Ovary (tissue), 9 donors: ENCODE results near the gene FBXO28. TPM values are rescaled to one million over a fixed set of nuclear protein-coding genes. Genes with fewer than 3 reads are reported as not detected.
"Not testable (repeated sequence)": the region's sequence is repeated elsewhere in the genome, so short reads cannot be mapped to it uniquely, and the experiment has no call there.

Experiments used
- DNase-seq, 5 donors: peaks; one replicate each; pipeline ENCODE4 v3.0.0-alpha.2; 2019 to 2020
- H3K27ac ChIP-seq, 2 donors: fragments of 200-600 bp; one replicate each; pipeline versions ENCODE4 v1.5.1 to v1.8.0; 2019 to 2022
- H3K27me3 ChIP-seq: fragments of 200-600 bp; one replicate; pipeline ENCODE4 v1.8.0; 2022
- H3K36me3 ChIP-seq: fragments of 200-600 bp; sonication (generic); one replicate; pipeline ENCODE4 v1.5.1; 2019
- H3K4me1 ChIP-seq: one replicate; pipeline ENCODE4 v1.8.1; 2013; ENCODE audit warnings: mild to moderate bottlenecking, moderate library complexity; ENCODE audit not compliant: insufficient read depth
- H3K4me3 ChIP-seq: fragments of 200-600 bp; sonication (generic); one replicate; pipeline ENCODE4 v1.5.1; 2017
- H3K9me3 ChIP-seq, 2 donors: fragments of 200-600 bp in 1 of 2; sonication (generic) in 1 of 2; one replicate each; pipeline versions ENCODE4 v1.5.1 to v1.8.1; 2013 to 2019; ENCODE audit warnings: mild to moderate bottlenecking in 1 of 2, moderate library complexity in 1 of 2
- CTCF ChIP-seq, 3 donors: fragments of 450-650 bp in 2 of 3; fragments of 200-600 bp in 1 of 3; IDR thresholded peaks; one replicate each; pipeline versions ENCODE4 v1.5.1 to v1.8.0; 2016 to 2022; ENCODE audit warnings: antibody characterized with exemption in 3 of 3, mild to moderate bottlenecking in 1 of 3
- EP300 ChIP-seq: sonication (generic); formaldehyde crosslinking; IDR thresholded peaks from one replicate; pipeline ENCODE4 v1.6.1; 2017; ENCODE audit warnings: antibody characterized with exemption
- POLR2A ChIP-seq: fragments of 450-650 bp; IDR thresholded peaks from one replicate; pipeline ENCODE4 v1.6.1; 2017; ENCODE audit warnings: antibody characterized with exemption, mild to moderate bottlenecking, moderate library complexity
- WGBS, 3 donors: extraction: QIAGEN DNeasy Blood & Tissue Kit in 1 of 3; methylation state at CpG; one replicate each; pipeline versions ENCODE4 v1.1.5 to v1.1.7; 2013 to 2017; 5-methylcytosine and 5-hydroxymethylcytosine counted together
- intact Hi-C, 4 donors: fragments of 100-400 bp; cut with DNase I; formaldehyde crosslinking; loops; one replicate each; pipeline versions ENCODE4 v1.11.0 to v1.15.1; 2022 to 2023
- polyA plus RNA-seq, 2 donors: library from polyadenylated mRNA; stranded (reverse); fragments of 200-250 nt in 1 of 2; fragments of 350-450 nt in 1 of 2; fragmentation: Illumina TruSeq in 1 of 2; extraction: RNeasy Lipid Tissue Mini Kit (QIAGEN cat#74804) in 1 of 2; gene quantifications; one replicate each; pipeline ENCODE4 v1.2.3, GENCODE V29; 2013 to 2014
- total RNA-seq, 7 donors: library from RNA; depleted of rRNA in 2 of 7; stranded (reverse); fragments of >200 nt in 2 of 7; fragmentation: NEBNext Ultra II Directional in 3 of 7; extraction: Animal tissue kit (Norgen Biotek cat#: 25700) in 3 of 7; gene quantifications; one replicate each; pipeline versions ENCODE4 v1.1.0 to v1.2.4, GENCODE V29; 2016 to 2023
- donor health status: DM: no; HTN: no; CAD: no; lungs with moderate emphysema.
- donor health status: DM: no; HTN: no; CAD: no.
- donor health status: Bipolar disorder and iron deficiency.
- donor health status: DM: yes; HTN: yes; CAD: no.
- donor health status: DM: no; HTN: no; CAD: no.
- donor health status: DM: yes; HTN: yes; CAD: no.

Gene FBXO28
- total and polyA plus RNA-seq, 9 donors = 11.2 to 31.7 (median 26.3) TPM

GRCh38 chr1:224076407-224076806 lies 37.5 kb upstream of the FBXO28 start:
- Histone ChIP-seq H3K36me3 (no peaks in the 10 kb centered on the region), H3K27ac (no peak overlapping the region), H3K27me3 (no peaks in the 10 kb centered on the region), H3K4me1 (no peaks in the 10 kb centered on the region), H3K9me3 (no peaks in the 10 kb centered on the region), H3K4me3 (no peak overlapping the region)
- 84 to 89% (median 85%) methylated on average over 3 of the region's 3 CpGs for WGBS, 3 donors
- TF ChIP-seq CTCF (IDR thresholded peaks at IDR 0.05) = no peak
- no peak for TF ChIP-seq POLR2A
- intact Hi-C loops = no loop called here
- DNase-seq = no peak

DNA sequence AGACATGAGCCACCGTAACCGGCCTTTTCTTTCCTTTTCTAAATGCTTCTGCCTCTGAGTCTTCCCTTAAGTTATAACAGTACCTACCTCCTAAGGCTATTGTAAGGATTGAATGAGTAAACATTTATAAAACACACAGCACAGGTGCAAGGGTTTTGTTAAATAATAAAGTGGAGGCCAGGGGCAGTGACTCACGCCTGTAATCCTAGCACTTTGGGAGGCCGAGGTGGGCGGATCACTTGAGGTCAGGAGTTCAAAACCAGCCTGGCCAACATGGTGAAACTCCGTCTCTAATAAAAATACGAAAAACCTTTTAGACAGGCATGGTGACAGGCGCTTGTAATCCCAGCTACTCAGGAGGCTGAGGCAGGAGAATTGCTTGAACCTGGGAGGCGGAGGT lies 34.3 kb upstream of the FBXO28 start:
- H3K27me3 ChIP-seq, intact Hi-C loops, H3K4me3 ChIP-seq, H3K4me1 ChIP-seq, H3K36me3 ChIP-seq, H3K27ac ChIP-seq, DNase-seq, H3K9me3 ChIP-seq: not testable (repeated sequence)
- WGBS, 3 donors = 63 to 79% (median 65%) methylated on average over 9 of the region's 9 CpGs

DNA sequence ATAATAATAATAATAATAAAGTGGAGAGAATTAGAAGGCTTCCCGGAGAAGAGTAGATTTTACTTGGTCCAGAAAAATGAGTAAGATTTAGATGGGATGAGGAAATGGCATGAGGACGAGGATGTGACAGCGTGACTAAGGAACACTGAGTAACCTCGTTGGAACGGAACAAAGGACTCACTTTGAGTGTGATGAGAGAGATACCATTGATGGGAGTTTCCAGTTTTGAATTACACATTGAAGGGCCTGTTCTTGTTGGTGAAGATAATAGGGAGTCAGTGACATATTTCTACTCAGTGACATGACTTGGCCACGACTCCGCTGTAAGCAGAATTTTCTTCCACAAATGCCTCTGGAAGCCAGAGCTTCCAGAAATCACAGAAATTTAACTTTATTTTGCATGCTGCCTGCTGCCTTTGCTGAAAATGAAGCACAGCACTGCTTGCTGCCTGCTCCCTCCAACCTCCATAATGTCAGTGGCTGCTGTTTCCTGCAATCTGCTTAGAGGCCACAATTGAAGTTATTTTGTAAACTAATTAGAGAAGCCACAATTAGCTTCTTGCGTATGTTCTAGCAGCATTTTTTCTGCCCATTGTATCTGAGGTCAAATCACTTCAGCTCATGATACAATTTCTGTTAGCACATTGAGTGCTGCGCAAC lies 33.7 kb upstream of the FBXO28 start:
- intact Hi-C loops = no loop called here
- H3K9me3 ChIP-seq = no peaks in the 10 kb centered on the region
- no peak for DNase-seq
- H3K27me3 ChIP-seq = no peaks in the 10 kb centered on the region
- no peak overlapping the region for H3K4me3 ChIP-seq
- H3K4me1 ChIP-seq = no peaks in the 10 kb centered on the region
- no peaks in the 10 kb centered on the region for H3K36me3 ChIP-seq
- WGBS, 3 donors = 67 to 79% (median 73%) methylated on average over 9 of the region's 9 CpGs
- no peak for TF ChIP-seq POLR2A
- no peak overlapping the region for H3K27ac ChIP-seq

DNA sequence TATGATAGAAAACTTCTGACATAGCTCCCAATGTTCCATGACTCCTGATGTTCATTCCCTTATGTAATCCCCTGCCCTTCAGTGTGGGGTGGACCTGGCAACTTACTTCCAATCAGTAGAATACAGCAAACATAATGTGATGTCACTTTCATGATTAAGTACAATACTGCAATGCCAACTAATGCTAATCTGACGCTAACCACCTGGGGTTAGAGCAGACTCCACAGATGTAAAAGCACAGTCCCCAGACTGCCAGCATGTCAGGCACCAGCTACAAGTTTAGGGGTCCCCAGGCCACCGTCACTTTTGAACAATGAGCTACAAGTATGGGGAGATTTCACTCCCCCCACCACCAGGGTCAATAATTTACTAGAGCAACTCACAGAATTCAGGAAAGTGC lies 32.3 kb upstream of the FBXO28 start:
- H3K4me3 ChIP-seq = no peak overlapping the region
- H3K27me3 ChIP-seq = no peaks in the 10 kb centered on the region
- no peak for DNase-seq
- no peaks in the 10 kb centered on the region for H3K4me1 ChIP-seq
- no peak overlapping the region for H3K27ac ChIP-seq
- no peaks in the 10 kb centered on the region for H3K36me3 ChIP-seq
- intact Hi-C loops = no loop called here
- H3K9me3 ChIP-seq = no peaks in the 10 kb centered on the region
- WGBS, 3 donors = 85 to 92% (median 90%) methylated on average over 2 of the region's 2 CpGs
- TF ChIP-seq POLR2A (no peak), EP300 (no peak), CTCF (IDR thresholded peaks at IDR 0.05) (no peak)

DNA sequence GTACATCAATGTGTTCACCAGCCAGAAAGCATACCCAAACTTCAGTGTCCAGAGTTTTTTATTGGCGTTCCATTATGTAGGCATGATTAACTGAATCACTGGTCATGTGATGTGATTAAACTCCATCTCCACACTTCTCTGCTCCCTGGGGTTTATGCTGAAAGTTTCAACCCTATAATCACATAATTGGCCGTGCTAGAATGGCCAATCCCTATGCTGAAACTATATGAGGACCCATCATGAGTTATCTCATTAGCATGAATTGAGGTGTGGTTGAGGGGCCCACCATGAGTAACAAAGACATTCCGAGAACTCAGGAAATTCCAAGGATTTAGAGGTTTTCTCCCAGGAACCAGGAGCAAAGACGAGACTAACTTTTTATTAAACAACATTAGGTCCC lies 31.8 kb upstream of the FBXO28 start:
- DNase-seq = no peak
- intact Hi-C loops = no loop called here
- TF ChIP-seq POLR2A (no peak), EP300 (no peak), CTCF (IDR thresholded peaks at IDR 0.05) (no peak)
- no peaks in the 10 kb centered on the region for H3K36me3 ChIP-seq
- no peaks in the 10 kb centered on the region for H3K4me1 ChIP-seq
- no peak overlapping the region for H3K27ac ChIP-seq
- no peaks in the 10 kb centered on the region for H3K9me3 ChIP-seq
- no peaks in the 10 kb centered on the region for H3K27me3 ChIP-seq
- 72 to 86% (median 73%) methylated on average over 4 of the region's 4 CpGs for WGBS, 3 donors
- no peak overlapping the region for H3K4me3 ChIP-seq
